GF-D8 (cell line): ENCODE data around the gene RTN4R.

ENCODE experiments used
- DNase-seq: peaks from one replicate; lab custom pipeline; 2025; lab: John Stamatoyannopoulos, UW

RTN4R gene

GRCh38 chr22:20241579-20242392, 26.3 kb downstream of the RTN4R start:
- no peak for DNase-seq

GRCh38 chr22:20240900-20241299, 27.2 kb downstream of the RTN4R start:
- no peak for DNase-seq

- DNase-seq: no peak
These were observed 27.7 kb downstream of the RTN4R start for GRCh38 chr22:20240447-20240764.

GRCh38 chr22:20239676-20240446, 28.3 kb downstream of the RTN4R start:
- DNase-seq: no peak

- no peak for DNase-seq
These were observed 29.0 kb downstream of the RTN4R start for GRCh38 chr22:20238901-20239675.

- DNase-seq: peak; percentile 2
These were observed 29.6 kb downstream of the RTN4R start for GRCh38 chr22:20238536-20238900.

- DNase-seq: no peak
These were observed 30.4 kb downstream of the RTN4R start for GRCh38 chr22:20237480-20238440.

- DNase-seq: no peak
These were observed 31.9 kb downstream of the RTN4R start for GRCh38 chr22:20236052-20236717.

GRCh38 chr22:20235389-20235991, 32.6 kb downstream of the RTN4R start:
- no peak for DNase-seq

- no peak for DNase-seq
These were observed 33.2 kb downstream of the RTN4R start for GRCh38 chr22:20234760-20235388.

- no peak for DNase-seq
These were observed 33.8 kb downstream of the RTN4R start for GRCh38 chr22:20234314-20234682.

- no peak for DNase-seq
These were observed 34.5 kb downstream of the RTN4R start for GRCh38 chr22:20233351-20234313.

- no peak for DNase-seq
These were observed 35.3 kb downstream of the RTN4R start for GRCh38 chr22:20232781-20233180.

GRCh38 chr22:20232237-20232598, 35.9 kb downstream of the RTN4R start:
- DNase-seq: no peak

- no peak for DNase-seq
These were observed 36.4 kb downstream of the RTN4R start for GRCh38 chr22:20231514-20232236.

GRCh38 chr22:20230777-20231420, 37.2 kb downstream of the RTN4R start:
- no peak for DNase-seq

- no peak for DNase-seq
These were observed 38.0 kb downstream of the RTN4R start for GRCh38 chr22:20229916-20230775.
